CD14-positive monocyte (primary cell): Measurements from ENCODE around the gene HILPDA. TPM values are rescaled to one million over a fixed set of nuclear protein-coding genes. Genes with fewer than 3 reads are reported as not detected.
A peak's percentile ranks its signal among the peaks of the same experiment; 100 is the strongest.

Experiments used
- DNase-seq, 3 donors: peaks; one replicate each; pipeline ENCODE4 v3.0.0-alpha.2; 2011 to 2022
- H2AFZ ChIP-seq: 2 replicates; pipeline ENCODE4 v1.6.0; 2012; ENCODE audit warnings: mild to moderate bottlenecking, low read depth, low read length, inconsistent platforms; ENCODE audit not compliant: insufficient read depth, poor library complexity, severe bottlenecking
- H3K27ac ChIP-seq, 2 donors: 1 replicate in 1 of 2; 2 replicates in 1 of 2; pipeline ENCODE4 v1.5.1; 2012 to 2013; ENCODE audit warnings: low read length in 2 of 2, control low read depth in 1 of 2, inconsistent platforms in 1 of 2, low read depth in 1 of 2, mild to moderate bottlenecking in 1 of 2
- H3K27me3 ChIP-seq, 2 donors: one replicate each; pipeline versions ENCODE4 v1.6.0 to v1.6.1; 2011 to 2013; ENCODE audit warnings: low read length in 2 of 2; ENCODE audit not compliant: control insufficient read depth in 2 of 2, insufficient read depth in 2 of 2
- H3K36me3 ChIP-seq, 2 donors: replicated peaks in 1 of 2; 1 replicate in 1 of 2; 2 replicates in 1 of 2; pipeline versions ENCODE4 v1.5.1 to v1.6.1; 2012 to 2013; ENCODE audit warnings: low read length in 2 of 2, control low read depth in 1 of 2, inconsistent platforms in 1 of 2, mild to moderate bottlenecking in 1 of 2; ENCODE audit not compliant: insufficient read depth in 2 of 2, control insufficient read depth in 1 of 2
- H3K4me1 ChIP-seq, 2 donors: 1 replicate in 1 of 2; 2 replicates in 1 of 2; pipeline versions ENCODE4 v1.5.1 to v1.6.1; 2012 to 2013; ENCODE audit warnings: low read length in 2 of 2, control low read depth in 1 of 2, inconsistent platforms in 1 of 2, mild to moderate bottlenecking in 1 of 2, moderate library complexity in 1 of 2; ENCODE audit not compliant: insufficient read depth in 2 of 2, control insufficient read depth in 1 of 2
- H3K4me2 ChIP-seq: replicated peaks from 2 replicates; pipeline ENCODE3; 2012; ENCODE audit warnings: low read length, moderate library complexity, mild to moderate bottlenecking; ENCODE audit not compliant: poor library complexity, severe bottlenecking; ENCODE audit errors: extremely low read depth
- H3K4me3 ChIP-seq, 3 experiments: fragments of 200-600 bp in 1 of 3; sonication (generic) in 1 of 3; replicated peaks in 1 of 3; 1 replicate in 2 of 3; 2 replicates in 1 of 3; pipeline ENCODE4 v1.5.1; 2011 to 2013; ENCODE audit warnings: low read length in 3 of 3, mild to moderate bottlenecking in 3 of 3, control low read depth in 2 of 3, low read depth in 2 of 3, inconsistent platforms in 1 of 3, moderate library complexity in 1 of 3
- H3K79me2 ChIP-seq: 2 replicates; pipeline ENCODE4 v1.6.0; 2012; ENCODE audit warnings: mild to moderate bottlenecking, control low read depth, inconsistent platforms, low read length, moderate library complexity; ENCODE audit not compliant: insufficient read depth
- H3K9ac ChIP-seq: 2 replicates; pipeline ENCODE4 v1.6.0; 2017; ENCODE audit warnings: low read length, mild to moderate bottlenecking; ENCODE audit not compliant: insufficient read depth, poor library complexity, severe bottlenecking
- H3K9me3 ChIP-seq, 2 donors: replicated peaks in 1 of 2; 1 replicate in 1 of 2; 2 replicates in 1 of 2; pipeline versions ENCODE4 v1.5.1 to v1.6.1; 2012 to 2013; ENCODE audit warnings: low read length in 2 of 2, control low read depth in 1 of 2; ENCODE audit not compliant: control insufficient read depth in 1 of 2, insufficient read depth in 1 of 2
- H4K20me1 ChIP-seq: 2 replicates; pipeline ENCODE4 v1.6.0; 2012; ENCODE audit warnings: mild to moderate bottlenecking, low read length, control low read depth, moderate library complexity; ENCODE audit not compliant: insufficient read depth
- H3K27ac Mint-ChIP-seq, 7 donors: one replicate each; pipeline ENCODE4 v1.8.0; 2020; ENCODE audit warnings: mild to moderate bottlenecking in 7 of 7, mixed read lengths in 7 of 7, moderate library complexity in 6 of 7, inconsistent platforms in 2 of 7
- H3K27me3 Mint-ChIP-seq, 3 donors: one replicate each; pipeline ENCODE4 v1.8.0; 2021 to 2022; ENCODE audit warnings: low read depth in 3 of 3, mild to moderate bottlenecking in 3 of 3, mixed read lengths in 3 of 3, moderate library complexity in 3 of 3, inconsistent platforms in 1 of 3
- H3K36me3 Mint-ChIP-seq, 2 donors: one replicate each; pipeline ENCODE4 v1.8.0; 2020; ENCODE audit warnings: mixed read lengths in 2 of 2, inconsistent platforms in 1 of 2, mild to moderate bottlenecking in 1 of 2
- H3K4me1 Mint-ChIP-seq: one replicate; pipeline ENCODE4 v1.8.0; 2020; ENCODE audit warnings: mild to moderate bottlenecking, mixed read lengths
- H3K4me3 Mint-ChIP-seq, 2 donors: one replicate each; pipeline ENCODE4 v1.8.0; 2020; ENCODE audit warnings: mild to moderate bottlenecking in 2 of 2, mixed read lengths in 2 of 2, moderate library complexity in 1 of 2
- H3K9me3 Mint-ChIP-seq, 7 donors: one replicate each; pipeline ENCODE4 v1.8.0; 2020 to 2022; ENCODE audit warnings: mixed read lengths in 7 of 7, mild to moderate bottlenecking in 6 of 7, moderate library complexity in 6 of 7, inconsistent platforms in 2 of 7
- CTCF ChIP-seq: fragments of 200-600 bp; IDR thresholded peaks from one replicate; pipeline ENCODE4 v1.8.0; 2022; ENCODE audit warnings: antibody characterized with exemption, mild to moderate bottlenecking
- WGBS: methylation state at CpG from one replicate; pipeline ENCODE4 v1.1.5; 2013; ENCODE audit warnings: missing lambda C conversion rate; ENCODE audit not compliant: insufficient coverage; 5-methylcytosine and 5-hydroxymethylcytosine counted together
- intact Hi-C, 2 donors: fragments of 100-400 bp; cut with micrococcal nuclease; formaldehyde crosslinking; loops; one replicate each; pipeline versions ENCODE4 v1.15.0 to v1.15.1; 2023
- polyA plus RNA-seq, 3 donors: library from polyadenylated mRNA; depleted of rRNA in 1 of 3; unstranded in 2 of 3; stranded (reverse) in 1 of 3; fragments of 300-500 nt in 2 of 3; fragments of >200 nt in 1 of 3; fragmentation: Illumina TruSeq in 2 of 3; gene quantifications; 1 replicate in 2 of 3; 2 replicates in 1 of 3; pipeline ENCODE4 v1.2.3, GENCODE V29; 2012 to 2021

HILPDA gene
- polyA plus RNA-seq, 3 donors, result 2.0 to 7.9 (median 2.6) TPM

GRCh38 chr7:128408709-128409595, 46.7 kb upstream of the HILPDA start:
- H3K4me1 Mint-ChIP-seq, result peaks cover 54% of the 10 kb centered on the region

More at GRCh38 chr7:128408709-128409595, 46.7 kb upstream of the HILPDA start:
- no peaks in the 10 kb centered on the region for H3K27me3 ChIP-seq
- peaks cover 50% of the 10 kb centered on the region for H3K79me2 ChIP-seq
- peak in 1 of 3 donors; percentile 27 for DNase-seq
- 5% methylated on average over 20 of the region's 25 CpGs for WGBS
- Mint-ChIP-seq H3K4me3 (peak overlapping the region; percentile 94 to 99), H3K27me3 (peaks cover 0 to 6% (median 5%) of the 10 kb centered on the region in 3 donors), H3K36me3 (peaks cover 2 to 5% of the 10 kb centered on the region in 2 donors), H3K9me3 (no peaks in the 10 kb centered on the region), H3K27ac (peak overlapping the region; percentile 95 to 99 (median 97))
- peak overlapping the region; percentile 87 to 94 for H3K27ac ChIP-seq
- peak overlapping the region; percentile 93 for H3K4me2 ChIP-seq
- no peaks in the 10 kb centered on the region for H3K9me3 ChIP-seq
- H2AFZ ChIP-seq, result peak overlapping the region; percentile 95
- TF ChIP-seq CTCF, result no peak
- peak overlapping the region; percentile 80 to 93 (median 84) for H3K4me3 ChIP-seq
- H3K4me1 ChIP-seq, result peaks cover 54% of the 10 kb centered on the region in 2 donors
- H3K36me3 ChIP-seq, result peaks cover 0 to 10% of the 10 kb centered on the region in 2 donors
- H3K9ac ChIP-seq, result peak overlapping the region; percentile 80
- peaks cover 17% of the 10 kb centered on the region for H4K20me1 ChIP-seq
- intact Hi-C loops, result loop anchor here (10.0 kb wide), 1 partner anchor 46 kb away; the partner anchor contains the start of gene HILPDA (in 2 of the 2)
